GM12873 (cell line): ENCODE results near the gene FIBCD1.

Experiments
- TF ChIP-seq, protein P1 (sequence below): IDR thresholded peaks from 2 replicates; pipeline ENCODE4 v1.5.1; 2012; ENCODE audit warnings: low read depth, mild to moderate bottlenecking, moderate library complexity, low read length, control low read depth; ENCODE audit not compliant: insufficient read depth; ENCODE audit errors: missing control alignments

FIBCD1 gene

DNA sequence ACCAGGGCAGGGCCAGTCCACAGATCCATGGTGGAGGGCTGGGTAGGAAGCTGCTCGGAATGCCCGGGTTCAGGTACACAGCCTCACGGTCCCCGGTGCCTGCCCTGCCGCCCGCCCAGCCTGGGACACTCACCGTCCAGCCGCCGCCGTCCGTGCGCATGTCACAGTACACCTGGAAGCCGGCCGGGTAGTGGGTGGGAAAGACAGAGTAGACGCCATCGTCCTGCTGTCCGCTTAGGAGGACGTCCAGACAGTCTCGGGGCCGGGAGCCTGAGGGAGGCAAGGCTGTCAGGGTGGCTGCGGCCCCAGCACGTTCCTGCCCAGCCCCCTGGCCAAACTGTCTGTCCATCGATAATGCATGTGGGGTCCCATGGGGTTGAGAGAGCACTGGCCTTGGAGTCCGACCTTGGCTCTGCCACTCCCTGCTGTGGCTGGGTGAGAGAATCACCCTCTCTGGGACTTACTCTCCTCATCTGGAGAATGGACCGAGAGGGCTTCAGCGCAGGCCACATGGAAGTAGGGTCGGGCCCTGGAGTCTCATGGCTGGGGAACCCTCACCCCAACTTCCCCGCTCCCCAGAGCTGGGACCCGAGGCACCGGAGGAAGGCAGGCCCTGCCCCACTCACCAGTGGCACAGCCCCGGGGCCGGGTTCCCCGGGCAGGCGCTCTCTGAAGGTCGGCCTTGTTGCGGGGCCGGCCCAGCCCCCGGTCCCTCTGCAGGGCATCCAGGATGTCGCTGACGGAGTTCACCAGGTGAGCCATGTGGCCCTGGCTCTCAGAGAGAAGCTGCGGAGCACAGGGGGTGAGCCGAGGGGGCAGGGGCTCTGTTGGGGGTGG, 15.2 kb downstream of the FIBCD1 start:
- TF ChIP-seq, protein P1, sequence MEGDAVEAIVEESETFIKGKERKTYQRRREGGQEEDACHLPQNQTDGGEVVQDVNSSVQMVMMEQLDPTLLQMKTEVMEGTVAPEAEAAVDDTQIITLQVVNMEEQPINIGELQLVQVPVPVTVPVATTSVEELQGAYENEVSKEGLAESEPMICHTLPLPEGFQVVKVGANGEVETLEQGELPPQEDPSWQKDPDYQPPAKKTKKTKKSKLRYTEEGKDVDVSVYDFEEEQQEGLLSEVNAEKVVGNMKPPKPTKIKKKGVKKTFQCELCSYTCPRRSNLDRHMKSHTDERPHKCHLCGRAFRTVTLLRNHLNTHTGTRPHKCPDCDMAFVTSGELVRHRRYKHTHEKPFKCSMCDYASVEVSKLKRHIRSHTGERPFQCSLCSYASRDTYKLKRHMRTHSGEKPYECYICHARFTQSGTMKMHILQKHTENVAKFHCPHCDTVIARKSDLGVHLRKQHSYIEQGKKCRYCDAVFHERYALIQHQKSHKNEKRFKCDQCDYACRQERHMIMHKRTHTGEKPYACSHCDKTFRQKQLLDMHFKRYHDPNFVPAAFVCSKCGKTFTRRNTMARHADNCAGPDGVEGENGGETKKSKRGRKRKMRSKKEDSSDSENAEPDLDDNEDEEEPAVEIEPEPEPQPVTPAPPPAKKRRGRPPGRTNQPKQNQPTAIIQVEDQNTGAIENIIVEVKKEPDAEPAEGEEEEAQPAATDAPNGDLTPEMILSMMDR = no peak

DNA sequence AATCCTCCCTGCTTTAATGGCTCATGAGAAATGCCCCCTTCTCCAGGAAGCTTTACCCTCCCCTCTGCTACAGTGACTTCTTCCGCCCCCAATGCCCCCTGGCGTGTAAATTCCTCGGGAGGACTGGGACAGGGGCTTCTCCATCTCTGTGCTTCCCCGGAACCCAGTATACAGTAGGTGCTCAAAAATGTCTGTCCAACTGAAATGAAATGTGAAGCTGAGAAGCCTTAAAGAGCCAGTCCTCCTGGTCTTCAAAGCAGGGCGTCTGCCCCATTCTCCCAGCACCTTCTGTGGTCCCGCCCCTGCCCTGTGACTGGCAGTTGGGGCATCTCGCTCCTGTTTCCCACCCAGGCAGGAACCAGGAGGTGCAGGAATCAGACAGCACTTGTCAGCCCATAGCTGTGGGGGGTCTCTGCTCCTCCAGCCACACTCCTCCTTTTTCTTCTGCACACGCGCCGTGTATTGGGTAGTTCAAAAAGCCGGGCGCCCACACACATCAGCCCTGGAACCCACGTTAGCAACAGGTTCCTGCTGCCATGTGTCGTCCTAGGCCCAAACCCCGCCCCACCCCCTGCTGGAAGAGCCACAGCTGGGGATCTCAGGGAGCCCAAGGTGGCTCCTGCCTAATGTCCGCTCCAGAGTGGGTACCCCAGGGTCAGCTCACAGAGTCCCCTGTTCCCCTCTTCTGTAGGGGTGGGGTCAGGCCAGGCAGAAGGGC, 16.0 kb downstream of the FIBCD1 start:
- TF ChIP-seq, protein P1 = no peak

DNA sequence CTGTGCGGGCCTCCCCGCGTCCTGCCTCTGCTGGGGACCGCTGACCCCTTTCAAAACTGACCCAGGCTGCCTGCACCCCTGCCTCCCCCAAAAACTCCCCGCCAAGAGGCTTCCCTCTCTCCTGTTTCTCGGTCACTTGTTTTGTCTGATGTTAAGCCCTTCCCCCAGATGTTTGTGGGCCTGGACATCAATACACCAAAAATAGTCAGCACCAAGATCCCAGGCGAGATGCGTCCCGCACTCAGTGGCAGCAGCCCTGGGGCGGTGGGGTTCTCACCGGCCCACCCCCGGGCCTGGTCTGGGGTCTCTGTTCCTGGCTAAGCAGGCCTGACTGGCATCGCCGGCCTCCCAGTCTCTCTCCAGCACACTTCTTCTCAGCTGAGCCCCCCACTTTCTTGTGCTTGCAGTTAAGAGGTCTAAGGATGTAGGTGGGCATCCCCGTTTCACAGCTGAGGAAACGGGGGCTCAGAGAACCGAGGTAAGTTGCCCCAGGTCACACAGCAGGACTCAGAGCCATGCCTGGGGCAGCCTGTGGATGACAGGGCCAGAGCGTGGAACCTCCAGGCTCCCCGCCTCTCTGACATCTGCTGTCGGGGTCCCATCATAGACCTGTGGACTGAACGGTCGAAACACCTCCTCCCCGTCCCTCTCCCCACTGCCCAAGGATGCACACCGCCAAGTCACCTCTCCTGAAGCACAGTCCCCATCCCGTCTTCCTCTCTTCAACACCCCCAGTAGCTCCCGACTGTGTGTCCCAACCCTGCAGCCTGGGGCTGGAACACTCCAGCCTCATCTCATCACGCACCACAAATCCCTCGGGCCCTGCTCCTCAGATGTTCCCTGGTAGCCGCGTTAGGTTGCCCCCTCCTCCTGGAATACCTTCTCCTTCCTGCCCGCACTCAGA, 16.8 kb downstream of the FIBCD1 start:
- TF ChIP-seq, protein P1 = no peak

GRCh38 chr9:130921300-130921988, 17.6 kb downstream of the FIBCD1 start:
- TF ChIP-seq, protein P1 = no peak

- TF ChIP-seq, protein P1 = no peak
These were observed 18.2 kb downstream of the FIBCD1 start for GRCh38 chr9:130920762-130921299.

- TF ChIP-seq, protein P1 = no peak
These were observed 18.8 kb downstream of the FIBCD1 start for GRCh38 chr9:130920233-130920632.
